GM18907 (cell line): Measurements from ENCODE around the gene ZNF276.
"Not testable (repeated sequence)": the region's sequence is repeated elsewhere in the genome, so short reads cannot be mapped to it uniquely, and the experiment has no call there.

ENCODE experiments used
- ATAC-seq: cut with Tn5 transposase; IDR thresholded peaks from one replicate; pipeline ENCODE4 v1.9.1; 2021; ENCODE audit warnings: mild to moderate bottlenecking, moderate library complexity; ENCODE audit not compliant: unreplicated experiment

The ZNF276 gene

GRCh38 chr16:89779231-89779908 lies 58.0 kb downstream of the ZNF276 start:
- ATAC-seq: no peak

GRCh38 chr16:89779909-89780305 lies 58.6 kb downstream of the ZNF276 start:
- ATAC-seq: no peak

- no peak for ATAC-seq
Observed at GRCh38 chr16:89782489-89782888, 61.2 kb downstream of the ZNF276 start.

- not testable (repeated sequence) for ATAC-seq
Observed at GRCh38 chr16:89783952-89784351, 62.6 kb downstream of the ZNF276 start.

- no peak for ATAC-seq
Observed at GRCh38 chr16:89784406-89784805, 63.1 kb downstream of the ZNF276 start.

- ATAC-seq: no peak
Observed at GRCh38 chr16:89785523-89786155, 64.3 kb downstream of the ZNF276 start.

GRCh38 chr16:89786474-89787364 lies 65.4 kb downstream of the ZNF276 start:
- no peak for ATAC-seq

GRCh38 chr16:89787365-89787805 lies 66.0 kb downstream of the ZNF276 start:
- no peak for ATAC-seq
